ENCODE data around the gene RBM20. TPM values are rescaled to one million over a fixed set of nuclear protein-coding genes. Genes with fewer than 3 reads are reported as not detected.
A peak's percentile ranks its signal among the peaks of the same experiment; 100 is the strongest.

Gene RBM20
- total RNA-seq, 2 experiments from 2014 or later: not detected

DNA sequence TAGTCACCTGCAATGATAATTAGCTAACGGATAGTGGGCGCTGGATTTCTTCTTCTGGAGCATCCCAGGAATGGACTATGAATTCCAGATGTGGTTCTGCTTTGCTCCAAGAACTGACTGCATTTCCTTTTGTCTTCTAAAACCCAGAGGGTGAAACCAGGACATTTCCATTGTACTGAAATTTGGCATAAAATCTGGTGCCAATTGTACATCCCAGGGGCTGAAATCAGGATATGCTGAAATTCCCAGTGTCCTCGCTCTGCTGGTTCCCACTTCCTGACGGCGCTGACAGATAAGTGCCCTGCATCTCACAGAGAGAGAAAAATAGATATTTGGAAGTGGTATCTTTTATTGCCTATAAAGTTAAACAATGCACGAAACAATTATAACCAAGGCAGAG lies 31.9 kb downstream of the RBM20 start:
- no peak for DNase-seq
- Mint-ChIP-seq H3K4me3 (no peak overlapping the region), H3K9me3 (no peaks in the 10 kb centered on the region), H3K27ac (no peak overlapping the region), H3K27me3 (peaks cover 15% of the 10 kb centered on the region), H3K4me1 (peaks cover 5% of the 10 kb centered on the region), H3K36me3 (ENCODE audit: low read depth) (no peaks in the 10 kb centered on the region)
- ChIA-PET CTCF (interaction anchor here (0.6 to 1.2 kb wide), 3 partner anchors 10 to 126 kb away, joined by 3 read pairs; no protein-coding TSS in a partner anchor), POLR2A (no interaction called here)

DNA sequence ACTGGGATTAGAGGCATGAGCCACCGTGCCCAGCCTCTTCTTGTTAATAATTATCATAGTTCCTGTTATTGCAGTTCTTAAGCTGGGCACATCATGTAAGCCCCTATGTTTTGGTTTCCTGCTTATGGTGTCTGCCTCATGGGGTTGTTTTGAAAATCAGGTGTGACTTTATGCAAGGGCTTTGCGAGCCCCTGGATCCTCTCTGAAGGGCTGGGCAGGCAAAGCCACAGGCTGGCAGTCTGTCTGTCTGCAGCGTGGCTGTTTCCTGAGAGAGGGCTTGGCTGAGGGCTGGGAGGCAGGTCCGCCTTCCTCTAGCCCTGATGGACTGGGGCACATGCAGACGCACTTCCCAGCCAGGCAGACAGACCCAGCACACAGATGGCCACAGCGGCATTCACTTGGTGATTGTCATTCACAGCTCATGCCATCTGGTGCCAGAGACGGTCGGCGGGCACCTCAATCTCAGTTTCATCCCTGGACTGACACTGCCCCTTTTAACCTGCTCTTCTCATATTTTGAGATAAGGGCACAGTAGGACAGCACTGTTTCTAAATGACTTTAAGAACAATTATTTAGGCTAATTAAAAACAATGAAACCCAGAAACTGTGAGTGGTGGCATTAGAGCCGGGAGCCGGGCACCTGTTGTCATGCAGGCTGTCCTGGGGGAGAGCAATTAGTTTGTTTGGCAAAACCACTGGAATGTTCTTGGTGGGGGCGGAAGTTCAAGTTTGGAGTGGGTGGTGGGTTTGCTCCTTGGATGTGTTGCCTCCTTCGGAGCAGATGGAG lies 35.5 kb downstream of the RBM20 start:
- POLR2A ChIA-PET: no interaction called here
- no peaks in the 10 kb centered on the region for H3K4me1 Mint-ChIP-seq
- no peaks in the 10 kb centered on the region for H3K36me3 Mint-ChIP-seq (ENCODE audit: low read depth)
- CTCF ChIA-PET: interaction anchor here (0.7 kb wide), 1 partner anchor 575 kb away, joined by 3 read pairs; no protein-coding TSS in a partner anchor
- peaks cover 8% of the 10 kb centered on the region for H3K27me3 Mint-ChIP-seq
- H3K27ac Mint-ChIP-seq: no peak overlapping the region
- no peak overlapping the region for H3K4me3 Mint-ChIP-seq
- no peaks in the 10 kb centered on the region for H3K9me3 Mint-ChIP-seq
- no peak for DNase-seq

DNA sequence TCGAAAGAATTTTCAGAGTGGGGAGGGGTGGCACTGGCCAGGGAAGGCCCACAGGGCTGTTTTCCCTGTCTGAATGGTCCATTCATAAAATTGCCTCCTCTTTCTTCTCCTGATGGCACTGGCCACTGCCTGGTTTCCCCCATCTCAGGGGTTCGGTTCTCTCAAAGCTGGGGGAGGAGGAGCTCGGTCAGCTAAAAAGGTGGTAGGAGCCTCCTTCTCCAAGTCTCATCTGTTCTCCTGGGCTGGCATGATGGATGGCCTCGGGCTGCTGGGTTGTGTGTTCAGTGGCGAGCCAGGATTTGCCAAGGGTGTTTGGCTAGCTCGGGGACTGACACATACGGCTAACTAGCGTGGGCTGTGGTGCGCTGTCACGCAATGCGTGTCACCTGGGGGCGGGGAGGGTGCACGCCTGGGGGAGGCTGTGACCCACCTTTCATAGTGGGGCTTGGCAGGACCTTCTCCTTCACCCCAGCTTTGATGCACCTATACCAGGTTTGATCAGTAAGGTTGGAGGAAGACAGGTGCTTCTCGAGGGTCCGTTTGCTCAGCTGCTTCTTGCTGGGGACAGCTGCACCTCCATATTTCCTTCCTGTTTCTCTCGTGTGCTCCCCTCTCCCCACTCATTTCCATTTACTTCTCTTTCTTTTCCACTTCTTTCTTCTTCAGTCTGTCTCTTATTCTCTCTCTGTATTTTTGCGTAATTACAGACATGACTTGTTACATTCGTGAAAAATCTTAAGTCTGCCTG lies 36.3 kb downstream of the RBM20 start:
- POLR2A ChIA-PET: no interaction called here
- CTCF ChIA-PET: interaction anchor here (0.7 to 1.9 kb wide), 4 partner anchors 8 to 576 kb away, joined by 3 to 17 read pairs (median 3); partner anchors contain the start of gene RBM20
- H3K4me3 Mint-ChIP-seq: no peak overlapping the region
- H3K9me3 Mint-ChIP-seq: no peaks in the 10 kb centered on the region
- no peak for DNase-seq
- H3K27ac Mint-ChIP-seq: no peak overlapping the region
- no peaks in the 10 kb centered on the region for H3K4me1 Mint-ChIP-seq
- peaks cover 5% of the 10 kb centered on the region for H3K27me3 Mint-ChIP-seq
- H3K36me3 Mint-ChIP-seq (ENCODE audit: low read depth): no peaks in the 10 kb centered on the region

DNA sequence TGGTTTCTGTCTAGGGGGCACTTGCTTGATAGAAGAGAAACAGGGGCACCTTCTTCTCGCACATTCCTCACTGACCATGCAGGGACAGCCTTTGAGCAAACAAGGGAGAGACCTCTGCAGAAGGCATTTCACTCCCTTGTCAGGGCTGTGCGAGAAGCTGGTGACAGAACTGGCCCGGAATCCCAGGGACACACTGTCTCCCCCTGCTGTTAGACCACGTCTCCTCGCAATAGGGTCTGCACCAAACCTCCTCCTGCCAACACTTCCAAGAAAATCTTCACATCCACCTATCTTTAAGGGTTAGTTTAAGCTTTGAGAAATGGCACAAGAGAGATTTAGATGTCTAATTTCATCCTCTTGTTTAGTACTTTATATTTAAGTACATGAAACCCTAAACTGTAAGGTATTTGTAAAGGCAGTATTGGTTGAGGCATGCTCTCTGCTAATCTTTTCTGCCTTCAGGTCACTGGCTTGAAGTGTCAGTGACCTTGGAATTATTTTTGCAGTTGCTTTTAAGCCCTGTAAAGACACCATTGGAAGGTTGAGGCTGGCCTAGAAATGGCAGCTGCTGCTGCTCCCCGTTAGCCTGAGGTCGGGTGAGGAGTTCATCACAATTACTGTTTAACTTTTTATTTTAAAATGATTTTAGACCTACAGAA lies 37.0 kb downstream of the RBM20 start:
- H3K27ac Mint-ChIP-seq: no peak overlapping the region
- peaks cover 6% of the 10 kb centered on the region for H3K27me3 Mint-ChIP-seq
- no peaks in the 10 kb centered on the region for H3K9me3 Mint-ChIP-seq
- no peaks in the 10 kb centered on the region for H3K36me3 Mint-ChIP-seq (ENCODE audit: low read depth)
- DNase-seq: peak; percentile 33
- H3K4me3 Mint-ChIP-seq: no peak overlapping the region
- ChIA-PET POLR2A (no interaction called here), CTCF (interaction anchor here (0.9 to 1.9 kb wide), 3 partner anchors 9 to 37 kb away, joined by 3 to 17 read pairs (median 3); partner anchors contain the start of gene RBM20)
- no peaks in the 10 kb centered on the region for H3K4me1 Mint-ChIP-seq

DNA sequence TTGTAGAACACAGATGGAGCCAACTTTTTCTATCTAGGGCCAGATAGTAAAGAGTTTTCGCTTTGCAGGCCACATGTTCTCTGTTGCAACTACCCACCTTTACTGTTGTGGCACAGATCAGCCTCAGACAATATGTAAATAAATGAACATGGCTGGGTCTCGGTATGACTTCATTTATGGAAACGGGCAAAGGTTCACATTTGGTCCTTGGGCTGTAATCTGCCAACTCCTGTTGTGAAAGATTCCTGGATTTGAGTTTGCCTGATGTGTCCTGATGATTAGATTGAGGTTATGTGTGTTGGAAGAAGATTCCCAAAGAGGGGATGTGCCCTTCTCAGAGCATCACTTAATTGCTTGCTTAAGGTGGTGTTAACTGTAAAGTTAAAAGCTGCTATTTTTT lies 38.2 kb downstream of the RBM20 start:
- no peaks in the 10 kb centered on the region for H3K9me3 Mint-ChIP-seq
- H3K36me3 Mint-ChIP-seq (ENCODE audit: low read depth): no peaks in the 10 kb centered on the region
- no peaks in the 10 kb centered on the region for H3K4me1 Mint-ChIP-seq
- no peak overlapping the region for H3K27ac Mint-ChIP-seq
- CTCF ChIA-PET: interaction anchor here (0.6 to 1.7 kb wide), 4 partner anchors 10 to 1594 kb away, joined by 3 to 4 read pairs (median 3); no protein-coding TSS in a partner anchor
- no peak overlapping the region for H3K4me3 Mint-ChIP-seq
- POLR2A ChIA-PET: no interaction called here
- DNase-seq: no peak
- peaks cover 7% of the 10 kb centered on the region for H3K27me3 Mint-ChIP-seq

DNA sequence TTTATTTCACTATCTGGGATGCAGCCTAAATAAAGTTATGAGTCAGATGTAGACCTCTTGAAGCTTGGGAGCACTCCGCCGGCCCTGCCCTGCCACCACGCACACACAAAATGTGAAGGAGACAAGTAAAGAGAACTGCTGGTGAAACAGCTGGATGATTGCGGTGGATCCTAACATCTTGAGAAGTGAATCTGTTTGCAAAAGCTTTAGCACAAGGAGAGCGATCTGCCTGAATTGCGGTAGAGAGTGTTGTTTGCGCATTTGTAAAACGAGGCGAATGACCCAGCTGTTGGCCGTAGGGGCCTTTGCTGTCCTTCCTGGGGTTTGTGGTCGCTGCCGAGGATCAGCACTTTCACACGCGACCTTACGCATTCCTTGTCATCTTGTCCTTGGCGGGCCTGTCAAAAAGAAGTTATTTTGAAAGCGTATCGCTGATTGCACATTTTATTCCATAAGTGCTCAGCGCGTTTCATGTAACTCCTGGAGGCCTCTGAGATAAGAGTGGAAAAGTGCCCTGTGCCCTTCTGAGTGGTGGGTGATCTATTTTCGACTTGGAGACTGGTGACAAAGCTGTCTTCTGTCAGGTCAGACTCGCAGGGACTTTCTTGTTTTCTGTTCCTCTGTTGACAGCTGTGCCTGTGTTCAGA lies 40.8 kb downstream of the RBM20 start:
- Mint-ChIP-seq H3K27me3 (peaks cover 13% of the 10 kb centered on the region), H3K27ac (no peak overlapping the region), H3K36me3 (ENCODE audit: low read depth) (no peaks in the 10 kb centered on the region), H3K9me3 (no peaks in the 10 kb centered on the region), H3K4me3 (no peak overlapping the region), H3K4me1 (no peaks in the 10 kb centered on the region)
- ChIA-PET POLR2A (no interaction called here), CTCF (interaction anchor here (2.2 kb wide), 1 partner anchor 12 kb away, joined by 10 read pairs; no protein-coding TSS in a partner anchor)
- DNase-seq: no peak

DNA sequence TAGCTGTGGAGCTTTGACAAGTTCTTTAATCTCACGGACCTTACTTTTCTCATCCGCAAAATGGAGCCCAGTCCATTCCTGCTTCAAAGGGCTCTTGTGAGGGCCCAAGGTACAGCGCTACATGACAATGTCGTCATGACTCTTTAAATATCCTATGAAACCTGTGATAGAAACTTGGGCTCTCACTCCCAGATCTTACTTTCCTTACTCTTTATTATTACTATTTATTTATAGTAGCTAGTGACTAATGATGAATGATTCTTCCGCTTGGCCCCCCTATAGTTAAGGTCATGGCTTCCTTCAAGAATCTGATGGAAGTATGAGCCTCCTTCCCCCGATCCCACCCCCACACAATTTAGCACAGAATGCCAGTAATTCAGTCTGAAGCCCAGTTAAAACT lies 41.9 kb downstream of the RBM20 start:
- no peaks in the 10 kb centered on the region for H3K36me3 Mint-ChIP-seq (ENCODE audit: low read depth)
- no peak overlapping the region for H3K27ac Mint-ChIP-seq
- POLR2A ChIA-PET: no interaction called here
- no peaks in the 10 kb centered on the region for H3K9me3 Mint-ChIP-seq
- no peaks in the 10 kb centered on the region for H3K4me1 Mint-ChIP-seq
- H3K27me3 Mint-ChIP-seq: peaks cover 15% of the 10 kb centered on the region
- CTCF ChIA-PET: interaction anchor here (2.2 to 2.5 kb wide), 2 partner anchors 13 to 14 kb away, joined by 8 to 10 read pairs; no protein-coding TSS in a partner anchor
- no peak overlapping the region for H3K4me3 Mint-ChIP-seq
- DNase-seq: no peak

DNA sequence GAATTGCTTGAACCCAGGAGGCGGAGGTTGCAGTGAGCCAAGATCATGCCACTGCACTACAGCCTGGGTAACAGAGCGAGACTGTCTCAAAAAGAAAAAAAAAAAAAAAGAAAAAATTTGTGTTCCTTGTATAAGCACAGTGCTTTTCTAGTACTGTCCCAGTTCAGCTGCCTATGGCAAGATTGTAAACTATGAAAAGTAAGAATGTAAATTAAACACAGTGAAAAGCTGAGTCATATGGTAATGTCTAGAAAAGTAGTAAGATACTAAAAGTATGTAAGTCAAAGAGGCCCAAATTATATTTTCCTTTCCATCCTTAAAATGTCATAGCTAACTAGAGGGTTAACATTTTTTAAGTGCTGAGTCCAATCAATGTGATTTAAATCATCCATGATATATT lies 42.8 kb downstream of the RBM20 start:
- no peak overlapping the region for H3K27ac Mint-ChIP-seq
- no peaks in the 10 kb centered on the region for H3K36me3 Mint-ChIP-seq (ENCODE audit: low read depth)
- H3K4me1 Mint-ChIP-seq: no peaks in the 10 kb centered on the region
- H3K27me3 Mint-ChIP-seq: peaks cover 21% of the 10 kb centered on the region
- H3K9me3 Mint-ChIP-seq: no peaks in the 10 kb centered on the region
- ChIA-PET POLR2A (no interaction called here), CTCF (interaction anchor here (0.6 to 2.5 kb wide), 3 partner anchors 15 to 70 kb away, joined by 3 to 8 read pairs (median 4); no protein-coding TSS in a partner anchor)
- H3K4me3 Mint-ChIP-seq: no peak overlapping the region
- DNase-seq: no peak

DNA sequence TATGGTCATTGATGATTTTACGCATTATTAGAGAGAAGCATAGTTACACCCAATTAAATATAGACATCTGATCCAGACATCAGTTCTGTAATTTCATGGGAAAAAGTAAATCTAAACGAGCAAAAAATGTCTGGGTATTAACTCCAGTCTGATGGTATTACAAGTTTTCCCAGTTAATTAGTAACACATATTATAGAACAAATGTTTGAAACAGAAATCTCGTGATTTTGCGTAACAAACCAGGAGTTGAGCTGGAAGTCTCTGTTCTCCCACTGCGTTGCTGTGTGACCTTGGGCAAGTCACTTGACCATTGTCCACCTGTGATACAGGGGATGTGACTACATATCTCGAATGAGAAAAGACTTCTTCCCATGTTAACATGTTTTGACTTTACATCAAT lies 43.3 kb downstream of the RBM20 start:
- Mint-ChIP-seq H3K27ac (no peak overlapping the region), H3K36me3 (ENCODE audit: low read depth) (no peaks in the 10 kb centered on the region), H3K27me3 (peaks cover 22% of the 10 kb centered on the region), H3K4me1 (no peaks in the 10 kb centered on the region), H3K9me3 (no peaks in the 10 kb centered on the region), H3K4me3 (no peak overlapping the region)
- POLR2A ChIA-PET: no interaction called here
- CTCF ChIA-PET: interaction anchor here (0.6 to 2.5 kb wide), 4 partner anchors 16 to 70 kb away, joined by 3 to 8 read pairs (median 4); no protein-coding TSS in a partner anchor
- DNase-seq: no peak

DNA sequence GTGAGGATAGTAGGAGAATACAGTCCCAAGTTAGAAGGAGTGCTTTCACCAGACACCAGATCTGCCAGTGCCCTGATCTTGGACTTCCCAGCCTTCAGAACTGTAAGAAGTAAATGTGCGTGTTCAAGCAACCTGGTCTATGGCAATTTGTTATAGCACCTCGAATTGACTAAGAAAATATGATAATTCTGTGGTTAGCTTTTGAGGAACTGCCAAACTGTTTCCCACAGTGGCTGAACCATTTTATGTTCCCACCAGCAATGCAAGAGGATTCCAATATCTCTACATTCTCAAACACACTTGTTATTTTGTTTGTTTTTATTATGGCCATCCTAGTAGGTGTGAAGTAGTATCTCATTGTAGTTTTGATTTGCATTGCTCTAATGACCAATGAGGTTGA lies 47.0 kb downstream of the RBM20 start:
- no peak for DNase-seq

DNA sequence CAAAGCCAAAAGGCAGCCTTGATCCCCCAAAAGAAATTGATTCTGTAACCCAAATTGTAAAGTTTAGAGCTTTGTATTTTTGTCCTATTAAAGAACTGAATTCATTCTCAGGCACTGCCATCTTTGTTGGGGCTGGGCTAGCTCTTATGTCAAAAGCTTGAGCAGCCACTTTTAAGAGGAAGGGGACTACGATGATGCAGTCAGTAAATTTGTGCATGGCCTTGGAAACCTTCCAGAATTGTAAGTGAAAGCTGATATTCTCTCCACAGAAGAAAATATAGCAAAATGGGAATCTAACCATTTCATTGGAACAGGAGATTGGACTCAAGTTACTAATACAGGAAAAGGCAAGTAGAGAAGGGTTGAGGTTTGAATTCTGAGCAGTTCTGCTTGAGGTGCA lies 50.1 kb downstream of the RBM20 start:
- Mint-ChIP-seq H3K27ac (no peak overlapping the region), H3K4me3 (no peak overlapping the region), H3K4me1 (no peaks in the 10 kb centered on the region), H3K9me3 (no peaks in the 10 kb centered on the region), H3K36me3 (ENCODE audit: low read depth) (no peaks in the 10 kb centered on the region), H3K27me3 (peaks cover 23% of the 10 kb centered on the region)
- CTCF ChIA-PET: interaction anchor here (0.6 kb wide), 1 partner anchor 446 kb away, joined by 3 read pairs; no protein-coding TSS in a partner anchor
- no peak for DNase-seq
- POLR2A ChIA-PET: no interaction called here

More for the DNA sequence above, 47.0 kb downstream of the RBM20 start:
- H3K36me3 Mint-ChIP-seq (ENCODE audit: low read depth): no peaks in the 10 kb centered on the region
- H3K9me3 Mint-ChIP-seq: no peaks in the 10 kb centered on the region
- ChIA-PET POLR2A (no interaction called here), CTCF (no interaction called here)
- no peak overlapping the region for H3K4me3 Mint-ChIP-seq
- H3K27ac Mint-ChIP-seq: no peak overlapping the region
- H3K27me3 Mint-ChIP-seq: peaks cover 27% of the 10 kb centered on the region
- H3K4me1 Mint-ChIP-seq: no peaks in the 10 kb centered on the region

DNA sequence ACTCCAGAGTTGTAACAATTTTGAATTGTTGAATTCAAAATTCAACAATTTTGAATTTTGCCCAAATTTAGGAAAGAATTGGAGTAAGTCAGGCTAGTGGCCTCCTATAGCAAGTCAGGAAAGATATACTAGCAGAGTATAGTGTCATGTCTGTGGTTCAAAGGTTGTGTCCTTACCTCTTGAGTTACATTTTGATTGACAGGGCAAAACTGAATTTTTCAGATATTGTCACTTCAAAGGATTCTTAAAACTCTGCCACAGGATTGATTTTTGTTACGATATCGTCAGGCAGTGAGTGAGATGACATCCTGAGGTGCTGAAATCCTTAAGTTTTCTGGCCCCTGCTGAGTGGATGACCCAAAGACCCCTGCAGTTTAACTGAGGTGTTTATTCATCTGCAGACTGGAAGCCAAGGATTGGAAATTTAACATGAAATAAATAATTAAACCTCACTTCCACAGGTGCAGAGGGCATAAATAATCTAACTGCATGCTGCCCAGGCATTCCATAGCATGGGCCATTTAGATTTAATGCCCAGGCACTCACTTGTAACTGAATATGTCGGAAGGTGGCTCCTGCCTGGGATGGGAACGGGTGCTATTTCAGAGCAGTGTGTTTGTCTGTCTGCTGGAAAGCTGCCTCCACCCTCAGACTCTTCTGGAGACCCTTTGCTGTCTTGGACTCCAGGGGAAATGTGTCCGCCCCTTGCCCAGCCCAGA lies 50.8 kb downstream of the RBM20 start:
- no peaks in the 10 kb centered on the region for H3K9me3 Mint-ChIP-seq
- H3K36me3 Mint-ChIP-seq (ENCODE audit: low read depth): no peaks in the 10 kb centered on the region
- no peak overlapping the region for H3K4me3 Mint-ChIP-seq
- no peak for DNase-seq
- CTCF ChIA-PET: interaction anchor here (0.6 kb wide), 1 partner anchor 446 kb away, joined by 3 read pairs; no protein-coding TSS in a partner anchor
- no peak overlapping the region for H3K27ac Mint-ChIP-seq
- H3K4me1 Mint-ChIP-seq: no peaks in the 10 kb centered on the region
- peaks cover 19% of the 10 kb centered on the region for H3K27me3 Mint-ChIP-seq
- POLR2A ChIA-PET: no interaction called here
